MM.1S (cell line): ENCODE measurements around the gene SLC1A7.

Experiments
- DNase-seq: peaks from one replicate; pipeline ENCODE4 v3.0.0-alpha.2; 2015
- H2AFZ ChIP-seq: fragments of 300-600 bp; sonication (generic); 2 replicates; pipeline ENCODE4 v1.6.0; 2016; ENCODE audit warnings: antibody characterized with exemption, low read length
- H3F3A ChIP-seq: fragments of 300-600 bp; sonication (generic); 2 replicates; pipeline ENCODE4 v1.6.1; 2016; ENCODE audit warnings: mild to moderate bottlenecking, antibody characterized with exemption, low read length, moderate library complexity, mixed read lengths; ENCODE audit not compliant: insufficient read depth
- H3K27ac ChIP-seq: fragments of 300-600 bp; sonication (generic); 2 replicates; pipeline ENCODE4 v1.5.1; 2016; ENCODE audit warnings: mild to moderate bottlenecking, low read length
- H3K27me3 ChIP-seq: fragments of 300-600 bp; sonication (generic); replicated peaks from 2 replicates; pipeline ENCODE4 v1.6.0; 2016; ENCODE audit warnings: low read length; ENCODE audit not compliant: insufficient read depth
- H3K36me3 ChIP-seq: fragments of 300-600 bp; sonication (generic); replicated peaks from 2 replicates; pipeline ENCODE4 v1.6.1; 2016; ENCODE audit warnings: mild to moderate bottlenecking, low read length, mixed read lengths; ENCODE audit not compliant: insufficient read depth
- H3K4me1 ChIP-seq: fragments of 300-600 bp; sonication (generic); 2 replicates; pipeline ENCODE4 v1.6.1; 2016; ENCODE audit warnings: low read length, mixed read lengths
- H3K4me2 ChIP-seq: fragments of 300-600 bp; sonication (generic); 2 replicates; pipeline ENCODE4 v1.6.0; 2016; ENCODE audit warnings: low read depth, low read length
- H3K4me3 ChIP-seq: fragments of 300-600 bp; sonication (generic); 2 replicates; pipeline ENCODE4 v1.5.1; 2016; ENCODE audit warnings: low read length, mixed read lengths
- H3K79me2 ChIP-seq: fragments of 300-600 bp; sonication (generic); 2 replicates; pipeline ENCODE4 v1.6.1; 2016; ENCODE audit warnings: mixed run types, low read length, mixed read lengths
- H3K9ac ChIP-seq: fragments of 300-600 bp; sonication (generic); 2 replicates; pipeline ENCODE4 v1.6.1; 2016; ENCODE audit warnings: low read length, mixed read lengths
- H3K9me2 ChIP-seq: fragments of 300-600 bp; sonication (generic); replicated peaks from 2 replicates; pipeline ENCODE4 v1.6.1; 2016; ENCODE audit warnings: mild to moderate bottlenecking, low read length, mixed read lengths; ENCODE audit not compliant: insufficient read depth
- H3K9me3 ChIP-seq: fragments of 300-600 bp; sonication (generic); replicated peaks from 2 replicates; pipeline ENCODE4 v1.6.1; 2016; ENCODE audit warnings: mild to moderate bottlenecking, low read length, mixed read lengths; ENCODE audit not compliant: insufficient read depth
- H4K20me1 ChIP-seq: fragments of 300-600 bp; sonication (generic); 2 replicates; pipeline ENCODE4 v1.6.1; 2016; ENCODE audit warnings: mild to moderate bottlenecking, low read length, moderate library complexity, mixed read lengths; ENCODE audit not compliant: insufficient read depth
- EZH2 ChIP-seq: fragments of 300-600 bp; sonication (generic); optimal IDR thresholded peaks from 2 replicates; pipeline ENCODE3; 2017; ENCODE audit warnings: low read depth, mild to moderate bottlenecking, antibody characterized with exemption, low read length, mixed read lengths
- EZH2phosphoT487 ChIP-seq: fragments of 300-600 bp; sonication (generic); IDR thresholded peaks from 2 replicates; pipeline ENCODE4 v1.6.1; 2018; ENCODE audit warnings: antibody characterized with exemption, low read length
- TF ChIP-seq, protein P1 (sequence below): fragments of 300-600 bp; sonication (generic); IDR thresholded peaks from 2 replicates; pipeline ENCODE4 v1.5.1; 2016; ENCODE audit warnings: antibody characterized with exemption, low read length, mixed read lengths

The SLC1A7 gene

GRCh38 chr1:53156783-53157182 is 14.3 kb upstream of the SLC1A7 start:
- Histone ChIP-seq H3K4me1 (no peaks in the 10 kb centered on the region), H3K9ac (no peak overlapping the region), H3K4me3 (no peak overlapping the region), H3K4me2 (no peak overlapping the region), H3K79me2 (no peaks in the 10 kb centered on the region), H3K27me3 (no peaks in the 10 kb centered on the region), H3K9me2 (no peaks in the 10 kb centered on the region), H3K36me3 (no peaks in the 10 kb centered on the region), H3K9me3 (no peaks in the 10 kb centered on the region), H2AFZ (no peak overlapping the region), H4K20me1 (no peaks in the 10 kb centered on the region), H3F3A (no peaks in the 10 kb centered on the region), H3K27ac (no peak overlapping the region)
- DNase-seq, result no peak
- TF ChIP-seq EZH2phosphoT487 (no peak), EZH2 (no peak)
- TF ChIP-seq, protein P1, sequence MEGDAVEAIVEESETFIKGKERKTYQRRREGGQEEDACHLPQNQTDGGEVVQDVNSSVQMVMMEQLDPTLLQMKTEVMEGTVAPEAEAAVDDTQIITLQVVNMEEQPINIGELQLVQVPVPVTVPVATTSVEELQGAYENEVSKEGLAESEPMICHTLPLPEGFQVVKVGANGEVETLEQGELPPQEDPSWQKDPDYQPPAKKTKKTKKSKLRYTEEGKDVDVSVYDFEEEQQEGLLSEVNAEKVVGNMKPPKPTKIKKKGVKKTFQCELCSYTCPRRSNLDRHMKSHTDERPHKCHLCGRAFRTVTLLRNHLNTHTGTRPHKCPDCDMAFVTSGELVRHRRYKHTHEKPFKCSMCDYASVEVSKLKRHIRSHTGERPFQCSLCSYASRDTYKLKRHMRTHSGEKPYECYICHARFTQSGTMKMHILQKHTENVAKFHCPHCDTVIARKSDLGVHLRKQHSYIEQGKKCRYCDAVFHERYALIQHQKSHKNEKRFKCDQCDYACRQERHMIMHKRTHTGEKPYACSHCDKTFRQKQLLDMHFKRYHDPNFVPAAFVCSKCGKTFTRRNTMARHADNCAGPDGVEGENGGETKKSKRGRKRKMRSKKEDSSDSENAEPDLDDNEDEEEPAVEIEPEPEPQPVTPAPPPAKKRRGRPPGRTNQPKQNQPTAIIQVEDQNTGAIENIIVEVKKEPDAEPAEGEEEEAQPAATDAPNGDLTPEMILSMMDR, result no peak

DNA sequence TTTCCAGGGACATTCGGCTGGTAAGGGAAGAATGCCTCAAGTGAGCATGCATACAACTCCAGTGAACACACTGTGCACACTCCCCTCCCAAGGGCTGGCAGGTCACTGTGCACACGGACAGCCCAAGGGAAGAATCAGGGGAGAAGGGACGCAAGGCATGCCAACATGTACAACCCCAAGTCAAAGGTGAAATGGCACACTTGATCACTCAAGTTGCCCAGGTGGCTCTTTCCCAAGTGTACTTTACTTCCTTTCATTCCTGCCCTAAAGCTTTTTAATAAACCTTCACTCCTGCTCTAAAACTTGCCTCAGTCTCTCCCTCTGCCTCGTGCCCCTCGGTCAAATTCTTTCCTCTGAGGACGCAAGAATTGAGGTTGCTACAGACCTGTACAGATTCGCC is 13.5 kb upstream of the SLC1A7 start:
- no peaks in the 10 kb centered on the region for H3K27me3 ChIP-seq
- no peak overlapping the region for H3K27ac ChIP-seq
- H3K4me2 ChIP-seq, result no peak overlapping the region
- no peak for DNase-seq
- no peak overlapping the region for H2AFZ ChIP-seq
- TF ChIP-seq, protein P1, result no peak
- TF ChIP-seq EZH2phosphoT487 (no peak), EZH2 (no peak)
- no peaks in the 10 kb centered on the region for H3K9me3 ChIP-seq
- H3K9ac ChIP-seq, result no peak overlapping the region
- no peaks in the 10 kb centered on the region for H3K4me1 ChIP-seq
- H4K20me1 ChIP-seq, result no peaks in the 10 kb centered on the region
- no peaks in the 10 kb centered on the region for H3K9me2 ChIP-seq
- H3F3A ChIP-seq, result no peaks in the 10 kb centered on the region
- no peaks in the 10 kb centered on the region for H3K79me2 ChIP-seq
- no peaks in the 10 kb centered on the region for H3K36me3 ChIP-seq
- H3K4me3 ChIP-seq, result no peak overlapping the region

DNA sequence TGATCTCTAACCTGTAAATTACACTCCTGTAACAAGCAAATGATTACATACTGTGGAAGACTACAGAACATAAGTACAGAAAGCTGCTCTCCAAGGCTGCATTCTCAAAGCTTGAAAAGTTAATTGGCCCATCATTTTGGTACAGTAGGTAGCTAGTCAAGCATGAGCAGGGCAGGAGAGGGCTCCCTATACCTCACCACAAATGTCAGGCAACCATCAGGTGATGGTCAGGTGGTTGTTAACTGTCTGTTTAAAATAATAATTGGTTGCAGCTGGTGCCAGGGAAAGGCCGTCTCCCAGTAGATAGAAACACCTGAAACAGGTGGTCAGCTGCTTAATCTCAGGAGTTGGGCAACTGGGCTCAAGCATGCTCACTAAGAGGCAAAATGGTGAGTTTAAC is 13.1 kb upstream of the SLC1A7 start:
- Histone ChIP-seq H3K4me1 (no peaks in the 10 kb centered on the region), H3F3A (no peaks in the 10 kb centered on the region), H4K20me1 (no peaks in the 10 kb centered on the region), H2AFZ (no peak overlapping the region), H3K9me2 (no peaks in the 10 kb centered on the region), H3K27me3 (no peaks in the 10 kb centered on the region), H3K9me3 (no peaks in the 10 kb centered on the region), H3K36me3 (no peaks in the 10 kb centered on the region), H3K4me3 (no peak overlapping the region), H3K9ac (no peak overlapping the region), H3K79me2 (no peaks in the 10 kb centered on the region), H3K27ac (no peak overlapping the region), H3K4me2 (no peak overlapping the region)
- no peak for DNase-seq
- TF ChIP-seq, protein P1, result no peak
- TF ChIP-seq EZH2 (no peak), EZH2phosphoT487 (no peak)
